Dedifferentiated amniotic fluid mesenchymal stem cell (primary cell): ENCODE measurements around the gene NTN4.
"Not testable (repeated sequence)": the region's sequence is repeated elsewhere in the genome, so short reads cannot be mapped to it uniquely, and the experiment has no call there.

Source experiments
- DNase-seq: peaks from one replicate; pipeline ENCODE4 v3.0.0-alpha.2; 2016; ENCODE audit errors: extremely low spot score

The NTN4 gene

DNA sequence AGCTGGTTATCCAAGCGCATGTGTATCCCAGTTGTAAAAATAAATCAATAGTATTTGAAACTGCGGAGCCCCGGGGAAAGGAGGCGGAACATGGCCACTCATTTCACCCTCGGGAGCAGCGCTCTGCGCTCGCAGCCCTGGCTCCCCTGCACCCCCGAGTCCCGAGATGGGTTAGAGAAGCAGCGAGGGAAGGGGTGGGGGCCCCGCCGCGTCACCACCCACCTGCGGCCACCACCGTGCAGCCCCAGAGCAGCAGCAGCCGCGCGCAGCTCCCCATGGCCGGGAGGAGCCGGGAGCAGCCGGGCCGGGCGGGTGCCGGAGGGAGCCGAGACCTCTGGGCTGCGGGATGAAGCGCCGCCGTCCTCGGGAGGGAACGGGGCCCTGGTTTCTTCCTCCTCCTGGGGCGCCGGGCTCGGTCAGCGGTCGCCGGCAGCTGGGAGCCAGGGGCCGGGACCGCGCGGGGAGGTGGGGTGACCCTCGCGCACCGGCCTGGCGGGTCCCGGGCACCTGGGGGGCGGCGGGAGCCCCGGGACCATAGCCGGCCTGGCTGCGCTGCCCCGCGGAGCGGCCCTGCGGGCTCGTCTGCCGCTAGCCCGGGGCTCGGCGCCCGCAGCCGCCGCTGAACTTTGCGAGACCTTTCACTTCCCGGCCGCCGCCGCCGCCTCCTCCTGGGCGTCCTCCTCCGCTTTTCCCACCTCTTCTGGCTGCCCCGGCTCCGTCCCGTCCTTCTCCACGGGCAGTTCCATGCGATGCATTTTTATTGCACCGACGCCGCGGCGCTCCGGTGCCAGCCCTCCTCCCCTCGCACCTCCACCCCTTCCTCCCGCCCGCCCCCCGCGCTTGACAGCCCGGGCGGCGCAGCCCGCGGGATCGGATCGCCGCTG is at the start of gene NTN4:
Gene NTN4, minus strand, starts transcription at position 732 of the 884 bp plus-strand sequence. Its CDS starts 455 bp downstream, at position 277.
- no peak for DNase-seq

DNA sequence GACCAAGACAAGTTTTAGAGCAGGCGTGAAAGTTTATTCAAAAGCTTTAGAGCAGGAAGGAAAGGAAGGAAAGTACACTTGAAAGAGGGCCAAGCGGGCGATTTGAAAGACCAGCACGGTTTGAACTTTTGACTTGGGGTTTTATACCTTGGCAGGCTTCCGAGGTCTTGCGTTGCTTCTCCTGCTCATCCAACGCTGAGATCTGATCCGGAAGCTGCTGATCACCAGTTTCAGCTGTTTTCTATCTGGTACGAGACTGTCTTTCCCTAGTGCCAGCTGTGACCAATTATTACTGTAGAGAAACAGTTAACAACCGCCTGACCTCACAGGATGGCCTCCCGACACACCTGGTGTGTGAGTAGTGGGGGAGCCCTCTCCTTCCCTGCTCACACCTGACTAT is 47.6 kb upstream of the NTN4 start:
- DNase-seq = no peak

DNA sequence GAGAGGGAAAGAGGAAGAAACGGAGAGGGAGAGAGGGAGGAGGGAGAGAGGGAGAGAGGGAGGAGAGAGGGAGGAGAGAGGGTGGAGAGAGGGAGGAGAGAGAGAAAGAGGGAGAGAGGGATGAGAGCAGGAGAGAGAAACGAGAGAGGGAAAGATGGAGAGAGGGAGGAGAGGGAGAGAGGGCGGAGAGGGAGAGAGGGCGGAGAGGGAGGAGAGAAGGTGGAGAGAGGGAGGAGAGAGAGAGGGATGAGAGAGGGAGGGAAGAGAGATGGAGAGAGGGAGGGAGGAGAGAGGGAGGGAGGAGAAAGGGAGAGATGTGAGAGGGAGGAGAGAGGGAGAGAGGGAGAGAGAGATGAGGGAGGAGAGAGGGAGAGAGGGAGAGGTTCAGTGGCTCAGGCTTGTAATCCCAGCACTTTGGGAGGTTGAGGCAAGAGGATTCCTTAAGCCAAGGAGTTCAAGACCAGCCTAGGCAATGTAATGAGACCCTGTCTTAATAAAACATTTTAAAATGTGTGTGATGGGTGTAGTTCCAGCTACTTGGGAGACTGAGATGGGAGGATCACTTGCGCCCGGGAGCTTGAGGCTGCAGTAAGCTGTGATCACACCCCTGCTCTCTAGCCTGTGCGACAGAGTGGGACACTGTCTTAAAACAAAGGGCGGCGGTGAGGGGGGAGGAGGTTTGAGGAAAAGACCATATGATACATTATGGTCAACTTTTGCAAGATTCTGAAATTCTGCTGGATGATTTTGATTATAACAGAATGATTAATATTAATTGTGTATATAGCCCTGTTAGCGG is 46.9 kb upstream of the NTN4 start:
- DNase-seq = no peak

DNA sequence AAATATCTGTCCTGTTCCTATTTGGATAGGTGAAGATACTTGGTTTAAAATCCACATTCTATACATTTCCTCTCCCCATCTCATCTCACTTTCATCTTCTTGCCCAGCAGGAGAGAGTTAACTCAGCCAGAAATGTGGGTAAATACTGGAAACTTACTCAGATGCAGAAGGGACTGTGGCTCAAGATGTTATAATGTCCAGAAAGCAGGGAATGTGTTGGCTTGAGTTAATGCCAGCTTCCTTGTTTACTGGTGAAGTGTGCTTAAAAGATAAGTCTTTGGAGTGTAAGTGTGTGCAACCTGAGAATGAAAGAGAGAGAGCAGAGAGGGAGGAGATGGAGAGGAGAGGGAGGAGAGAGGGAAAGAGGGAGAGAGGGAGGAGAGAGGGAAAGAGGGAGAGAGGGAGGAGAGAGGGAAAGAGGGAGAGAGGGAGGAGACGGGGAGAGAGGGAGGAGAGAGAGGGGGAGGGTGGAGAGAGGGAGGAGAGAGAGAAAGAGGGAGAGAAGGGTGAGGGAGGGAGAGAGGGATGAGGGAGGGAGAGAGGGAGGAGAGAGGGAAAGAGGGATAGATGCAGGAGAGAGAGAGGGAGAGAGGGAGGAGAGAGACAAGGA is 46.2 kb upstream of the NTN4 start:
- no peak for DNase-seq

DNA sequence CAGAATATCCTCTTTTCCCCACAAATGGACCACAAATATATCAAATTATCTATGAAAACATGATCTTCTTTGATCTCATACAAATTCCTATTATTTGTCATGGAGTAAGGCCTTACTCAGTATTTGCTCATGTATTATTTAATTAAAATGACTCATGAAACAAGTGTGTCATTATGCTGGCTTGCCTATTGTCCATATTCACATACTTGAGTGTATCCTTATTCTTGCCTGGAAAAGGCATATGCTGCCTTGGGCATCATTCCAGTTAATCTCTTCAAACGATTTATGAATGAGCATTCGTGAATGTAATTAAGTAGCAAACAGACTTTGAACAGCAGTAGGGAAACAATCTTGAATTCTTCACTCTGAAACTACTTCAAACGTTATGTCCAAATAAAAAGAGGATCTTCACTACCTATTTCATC is 45.6 kb upstream of the NTN4 start:
- no peak for DNase-seq

DNA sequence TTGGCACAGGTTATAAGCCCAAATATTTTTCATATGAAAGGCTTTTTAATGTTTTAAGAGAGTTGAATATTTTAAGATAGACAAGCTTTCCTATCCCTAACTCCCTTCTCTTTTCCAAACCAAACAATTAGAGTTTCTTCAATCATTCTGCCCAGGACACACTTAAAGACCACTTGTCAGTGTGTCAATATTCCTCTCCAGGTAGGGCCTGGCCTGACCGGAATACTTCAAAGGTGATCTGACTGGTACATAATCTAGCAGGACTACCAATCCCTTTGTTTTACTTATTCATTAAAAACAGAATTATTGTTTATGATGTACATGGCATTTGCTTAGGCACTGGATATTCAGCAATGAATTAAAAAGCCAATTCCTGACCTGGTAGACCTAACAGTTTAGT is 44.0 kb upstream of the NTN4 start:
- no peak for DNase-seq

DNA sequence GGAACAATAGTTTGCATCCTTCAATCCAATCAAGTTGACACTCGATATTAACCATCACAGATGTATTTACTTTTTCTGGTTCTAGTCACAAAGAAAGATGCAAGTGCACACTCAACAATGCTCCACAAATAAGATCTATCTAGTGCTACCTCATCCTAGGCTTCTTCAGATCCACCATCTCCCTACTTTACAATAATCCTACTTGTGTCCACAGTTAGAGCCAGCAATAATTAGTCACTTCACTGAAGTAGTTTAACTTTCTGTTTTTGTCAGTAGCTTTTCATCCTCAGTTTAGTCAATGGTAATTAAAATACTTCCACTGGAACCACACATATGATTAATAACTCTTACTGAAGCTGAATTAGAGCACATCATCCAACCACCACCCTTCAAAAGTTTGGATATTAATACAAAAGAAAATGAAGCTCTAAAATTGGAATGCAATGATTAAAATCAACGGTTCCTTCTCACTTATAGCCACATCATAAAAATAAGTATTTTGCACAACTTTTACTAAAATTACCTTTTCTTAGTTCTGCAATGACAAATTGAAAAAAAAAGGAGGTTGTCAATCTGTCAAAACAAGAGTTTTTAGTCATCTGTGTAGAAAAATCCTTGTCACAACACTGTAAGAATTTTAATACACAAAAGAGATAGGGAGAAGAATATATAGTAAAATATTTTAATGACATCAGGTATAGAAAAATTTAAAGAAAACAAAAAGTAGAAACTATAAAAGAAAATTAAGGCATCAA is 39.9 kb upstream of the NTN4 start:
- no peak for DNase-seq

DNA sequence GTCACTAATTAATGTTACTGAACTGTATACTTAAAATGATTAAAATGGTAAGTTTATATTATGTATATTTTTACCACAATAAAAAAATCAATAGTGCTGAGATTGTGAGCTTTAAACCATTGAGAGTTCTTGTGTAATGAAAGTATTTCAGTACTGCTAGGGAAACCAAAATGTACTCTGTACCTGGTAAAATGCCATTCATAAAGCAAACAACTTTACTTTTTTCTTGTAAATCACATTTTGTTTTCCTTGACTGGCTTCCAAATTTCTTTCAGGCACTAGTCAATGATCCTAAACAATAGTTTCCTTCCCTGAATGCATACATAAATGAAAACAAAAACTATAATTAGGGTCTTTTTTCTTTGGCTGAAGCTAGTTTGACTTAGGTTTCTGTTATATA is 38.8 kb upstream of the NTN4 start:
- no peak for DNase-seq

DNA sequence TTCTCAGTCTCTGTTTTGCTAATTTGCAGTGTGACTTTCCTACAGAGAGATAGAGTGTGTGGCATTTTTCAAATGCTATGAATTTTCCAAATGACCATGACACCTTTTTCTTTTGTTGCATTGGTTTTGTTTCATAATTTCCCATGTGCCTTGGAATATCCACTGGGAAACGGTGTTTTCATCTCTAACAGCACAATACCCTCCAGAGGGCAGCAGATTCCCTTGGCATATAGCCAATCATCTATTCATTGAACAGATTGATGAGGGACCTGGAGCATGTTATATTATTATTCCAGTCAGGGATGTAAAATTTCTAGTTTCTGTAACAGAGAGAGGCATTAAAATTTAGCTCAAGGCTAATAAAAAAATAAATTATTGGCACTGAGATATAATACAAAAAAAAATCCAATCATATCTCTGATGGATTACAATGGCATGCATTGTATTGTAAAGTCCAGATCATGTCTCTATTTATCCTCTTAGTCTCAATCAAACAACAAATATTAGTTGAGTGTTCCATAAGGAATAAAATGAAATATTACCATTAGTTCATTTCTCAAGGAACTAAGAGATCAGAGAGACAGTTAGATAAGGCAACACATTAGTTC is 29.6 kb upstream of the NTN4 start:
- peak; percentile 46 for DNase-seq

DNA sequence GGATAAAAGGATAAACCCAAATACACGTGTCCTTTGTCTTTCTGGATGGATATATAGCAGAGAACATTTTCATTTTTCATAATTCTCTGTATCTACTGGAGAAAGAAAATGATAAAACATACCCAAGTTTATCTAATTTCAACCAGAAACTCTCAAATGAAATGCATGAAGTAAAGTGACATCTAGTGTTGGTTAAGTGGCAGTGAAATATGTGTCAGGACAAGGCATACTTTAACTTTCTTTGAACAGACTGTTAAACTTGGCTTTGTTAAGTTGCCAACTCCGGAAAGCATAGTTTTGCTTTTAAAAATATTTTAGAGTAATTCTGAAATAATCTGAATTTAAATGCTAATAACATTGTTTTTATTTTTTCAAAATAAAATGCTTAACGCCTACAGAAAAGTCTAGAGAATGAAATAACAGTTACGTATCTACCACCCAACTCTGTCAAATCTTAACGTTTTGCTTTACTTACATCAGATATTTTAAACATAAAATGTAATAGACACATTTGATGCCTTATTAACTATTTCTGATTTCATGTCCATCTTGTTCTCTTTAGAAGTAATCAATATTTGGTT is 25.2 kb upstream of the NTN4 start:
- DNase-seq = peak; percentile 55

DNA sequence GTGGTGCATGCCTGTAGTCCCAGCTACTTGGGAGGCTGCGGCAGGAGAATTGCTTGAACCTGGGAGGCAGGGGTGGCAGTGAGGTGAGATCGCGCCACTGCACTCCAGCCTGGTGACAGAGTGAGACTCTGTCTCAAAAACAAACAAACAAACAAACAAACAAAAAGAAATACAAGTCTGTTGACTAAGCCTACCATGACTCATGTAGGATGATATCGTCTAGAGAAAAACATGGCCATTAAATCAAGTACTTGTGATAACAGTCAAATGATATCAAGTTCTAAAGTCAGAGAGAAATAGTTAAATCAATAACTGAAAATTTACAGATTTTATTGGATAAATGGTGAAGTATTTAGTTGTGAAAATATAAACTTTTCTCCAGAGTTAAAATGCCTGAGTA is 21.6 kb upstream of the NTN4 start:
- DNase-seq = not testable (repeated sequence)

DNA sequence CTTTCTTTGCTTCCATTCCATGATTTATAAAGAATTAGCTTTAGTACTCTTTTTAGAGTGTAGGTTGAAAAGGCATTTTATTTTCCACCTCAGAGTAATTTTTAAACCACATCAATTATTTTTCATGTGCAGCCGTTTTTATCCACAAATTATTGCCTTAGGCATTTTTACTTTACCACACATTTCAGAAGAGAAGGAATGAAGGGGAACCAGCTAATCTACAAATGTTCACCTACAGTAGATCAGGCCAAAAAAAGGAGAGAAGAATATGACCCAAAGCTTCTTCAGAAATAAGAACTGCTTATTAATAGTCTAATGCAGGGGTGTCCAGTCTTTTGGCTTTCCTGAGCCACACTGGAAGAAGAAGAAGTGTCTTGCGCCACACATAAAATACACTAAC is 19.8 kb upstream of the NTN4 start:
- no peak for DNase-seq

DNA sequence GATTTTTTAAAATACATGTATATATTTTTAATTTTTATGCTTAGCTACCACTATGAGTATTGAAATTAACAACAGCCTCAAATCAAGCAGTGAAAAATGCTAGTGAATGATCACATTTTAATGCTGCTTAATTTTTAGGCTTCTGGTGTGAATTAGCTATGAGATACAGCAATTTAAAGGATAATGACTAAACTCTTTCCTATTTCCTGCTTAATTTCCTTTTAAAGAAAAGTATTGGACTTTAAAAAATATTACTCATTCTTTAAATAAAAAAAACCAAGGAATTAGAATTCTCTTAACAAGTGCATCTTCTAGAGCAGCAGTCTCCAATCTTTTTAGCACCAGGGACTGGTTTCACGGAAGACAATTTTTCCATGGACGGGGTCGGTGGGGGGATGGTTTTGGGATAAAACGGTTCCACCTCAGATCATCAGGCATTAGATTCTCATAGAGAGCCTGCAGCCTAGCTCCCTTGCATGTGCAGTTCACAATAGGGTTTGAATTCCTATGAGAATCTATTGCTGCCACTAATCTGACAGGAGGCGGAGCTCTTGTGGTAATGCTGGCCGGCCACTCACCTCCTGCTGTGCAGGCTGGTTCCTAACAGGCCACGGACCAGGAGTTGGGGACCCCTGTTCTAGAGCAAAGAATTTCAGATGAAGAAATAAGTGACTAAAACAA is 18.6 kb upstream of the NTN4 start:
- no peak for DNase-seq

DNA sequence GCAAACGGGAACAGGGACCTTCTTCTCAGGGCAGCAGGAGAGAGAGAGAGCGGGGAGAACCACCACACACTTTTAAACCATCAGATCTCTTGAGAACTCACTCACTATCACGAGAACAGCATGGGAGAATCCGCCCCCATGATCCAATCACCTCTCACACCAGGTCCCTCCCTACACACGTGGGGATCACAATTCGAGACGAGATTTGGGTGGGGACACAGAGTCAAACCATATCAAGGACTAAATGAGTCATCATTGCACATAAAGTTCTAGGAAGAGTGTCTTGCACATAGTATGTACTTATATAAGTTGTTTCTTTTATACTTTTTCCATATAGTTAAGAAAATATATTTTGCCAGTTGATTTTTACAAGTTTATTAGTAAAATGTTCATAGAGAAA is 17.6 kb upstream of the NTN4 start:
- DNase-seq = no peak

DNA sequence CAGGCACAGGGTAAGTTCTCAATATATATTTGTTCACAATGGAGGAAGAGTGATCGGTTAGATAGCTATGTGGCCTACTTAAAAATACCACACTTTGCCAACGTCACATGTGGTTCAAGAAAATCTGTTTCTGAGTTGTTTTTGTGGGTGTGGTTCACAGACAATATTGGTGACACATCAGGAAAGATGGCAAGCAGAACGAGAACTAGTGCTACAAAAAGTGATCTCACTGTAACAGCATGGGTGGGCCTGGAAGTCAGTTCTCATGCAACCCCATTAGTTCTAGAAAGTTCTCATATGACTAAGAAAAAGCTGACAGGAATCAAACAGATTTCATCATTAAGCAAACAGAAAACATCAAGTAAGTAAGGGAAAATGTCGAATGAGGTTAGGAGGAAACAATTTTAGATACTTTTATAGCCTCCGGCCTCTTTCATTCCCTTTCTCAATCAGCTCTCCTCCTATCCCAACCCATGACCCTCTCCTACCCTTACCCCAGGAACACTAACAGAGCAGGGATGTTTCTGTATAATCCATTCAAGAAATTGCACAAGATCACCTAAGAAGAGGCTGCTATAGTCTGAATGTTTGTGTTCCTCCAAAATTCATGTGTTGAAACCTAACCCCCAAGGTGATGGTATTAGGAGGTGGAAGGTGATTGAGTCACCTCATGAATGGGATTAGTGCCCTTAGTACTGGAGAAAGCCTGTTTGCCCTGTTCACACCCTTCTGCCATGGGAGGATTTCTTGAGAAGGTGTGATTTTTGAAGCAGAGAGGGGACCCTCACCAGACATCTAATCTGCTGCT is 15.5 kb upstream of the NTN4 start:
- DNase-seq = peak; percentile 99

DNA sequence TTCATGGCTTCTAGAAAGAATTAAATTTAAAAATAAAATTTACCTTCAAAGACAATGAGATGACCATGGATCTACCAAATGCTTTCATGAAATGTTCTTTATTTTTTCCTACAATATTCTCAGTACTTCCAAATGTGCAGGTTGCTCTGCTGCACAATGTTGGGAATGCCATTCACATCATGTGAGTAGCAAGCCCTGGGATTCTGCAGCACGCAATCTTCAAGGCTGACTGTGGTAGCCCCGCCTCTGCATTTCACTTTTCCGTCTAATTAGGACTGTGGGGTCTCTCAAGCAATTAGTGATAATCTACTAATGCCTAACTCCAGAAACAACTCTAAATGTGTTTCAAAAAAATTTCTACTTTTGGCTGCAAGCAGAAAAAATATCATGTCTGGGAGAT is 13.7 kb upstream of the NTN4 start:
- DNase-seq = no peak

DNA sequence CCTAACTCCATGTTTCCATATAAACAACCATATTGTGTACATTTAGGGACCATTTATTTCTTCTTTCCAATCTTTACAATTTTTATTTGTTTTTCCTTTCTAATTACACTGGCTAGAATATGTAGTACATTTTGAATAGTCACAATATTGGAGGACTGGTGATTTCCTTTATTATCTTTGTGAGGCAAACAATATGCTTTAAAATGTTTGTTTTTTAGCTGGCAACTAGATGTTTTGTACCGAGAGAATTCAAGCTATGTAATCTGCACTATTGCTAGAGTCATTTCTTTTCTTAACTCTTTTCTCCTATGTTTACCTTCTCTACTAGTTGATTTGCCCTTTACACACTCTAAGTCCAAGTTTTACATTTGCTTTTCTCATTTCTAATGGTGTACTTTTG is 13.3 kb upstream of the NTN4 start:
- no peak for DNase-seq

DNA sequence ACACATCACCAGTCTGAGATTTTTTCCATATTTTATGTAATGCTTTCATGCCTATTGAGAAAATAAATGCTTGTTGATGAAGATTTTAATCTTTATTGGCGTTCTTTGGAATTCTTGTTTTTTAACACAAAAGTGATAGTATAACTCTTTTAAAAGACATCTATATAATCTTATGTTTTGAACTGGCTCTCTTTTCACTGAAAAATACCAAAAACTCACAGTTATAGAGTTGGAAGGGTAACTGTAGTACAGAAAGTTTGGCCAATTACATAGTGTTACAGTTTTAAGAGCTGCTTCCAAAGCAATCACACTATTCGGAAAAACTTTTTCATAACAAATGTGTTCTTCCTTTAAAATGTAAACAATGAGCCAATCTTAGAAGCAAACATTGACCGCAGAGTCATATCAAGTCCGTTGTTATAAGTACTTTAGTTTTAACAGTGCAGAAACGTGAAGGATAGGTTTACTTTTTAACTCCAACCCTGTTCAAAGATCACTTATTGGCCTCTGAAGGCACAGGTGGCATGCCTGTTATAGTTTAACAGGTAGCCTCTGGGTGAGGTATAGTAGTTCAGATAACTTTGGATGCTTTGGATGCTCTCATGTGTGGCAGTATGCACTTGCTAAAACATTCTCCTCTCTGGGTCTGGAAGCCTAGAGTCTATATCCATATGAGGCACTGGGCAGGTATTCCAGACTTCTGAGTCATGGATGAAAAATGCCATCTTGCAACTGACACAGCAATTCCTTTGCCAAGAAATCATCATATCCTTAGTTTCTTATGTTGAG is 12.1 kb upstream of the NTN4 start:
- DNase-seq = peak; percentile 65

DNA sequence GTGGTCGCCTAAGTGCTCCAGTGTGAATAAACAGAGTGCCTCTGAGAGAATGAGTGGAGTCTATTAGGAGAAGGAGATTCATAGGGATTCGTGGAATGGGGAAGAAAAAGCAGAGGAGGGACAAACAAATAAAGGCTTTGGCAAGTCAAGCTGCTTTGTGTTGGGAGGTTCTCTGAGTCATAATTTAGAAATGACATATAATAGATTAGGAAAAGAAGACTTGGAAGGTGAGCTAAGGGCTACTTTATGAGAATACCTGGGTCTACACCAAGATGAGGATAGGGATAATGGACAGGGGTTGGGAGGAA is 6.4 kb upstream of the NTN4 start:
- no peak for DNase-seq
